ENCODE measurements around the gene RRP12.

GRCh38 chr10:97384641-97385040 is 16.5 kb downstream of the RRP12 start:
- TF ChIP-seq CTCF (IDR thresholded peaks at IDR 0.05) = no peak
- TF ChIP-seq POLR2A (IDR thresholded peaks at IDR 0.05) = no peak
